Measurements from ENCODE around the gene MIGA1. TPM values are rescaled to one million over a fixed set of nuclear protein-coding genes. Genes with fewer than 3 reads are reported as not detected.

MIGA1 gene
- total and polyA plus RNA-seq, 2 of the 4 experiments (the other 2 are of a cell fraction), result 5.7 to 16.3 TPM

DNA sequence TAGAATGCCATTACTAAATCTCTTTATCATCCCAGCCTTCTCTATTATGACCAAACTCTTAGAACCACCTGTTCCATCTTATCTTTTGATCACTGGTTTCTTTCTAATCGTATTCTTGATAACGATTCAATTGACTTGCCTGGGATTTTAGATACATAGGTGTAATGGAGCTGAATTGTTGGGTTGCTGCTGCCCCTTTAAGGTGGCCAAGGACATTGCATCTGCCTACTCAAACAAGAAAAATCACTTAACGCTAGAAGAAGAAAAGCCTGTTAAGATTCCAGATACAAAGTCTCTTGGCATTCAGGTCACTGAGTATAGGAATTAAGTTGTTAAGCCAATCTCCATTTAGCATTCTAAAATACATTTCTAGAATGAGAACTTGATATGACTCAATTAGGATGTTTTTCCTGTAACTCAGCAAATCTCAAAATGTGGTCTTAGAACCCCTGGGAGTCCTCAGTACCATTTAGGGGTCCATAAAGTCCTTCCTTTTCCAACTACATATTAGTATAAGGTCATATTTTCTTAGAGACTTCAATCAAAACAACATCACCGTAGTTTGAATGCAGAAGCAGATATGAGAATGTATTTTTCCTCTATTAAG, 121.3 kb downstream of the MIGA1 start:
- H3K27ac ChIP-seq (ENCODE audit: insufficient read depth, low read length), result no peak overlapping the region
- H4K91ac ChIP-seq (ENCODE audit: insufficient read depth, low read depth, low read length), result no peak overlapping the region
- H3K9me3 ChIP-seq (ENCODE audit: control insufficient read depth, insufficient read depth, low read length), result no peaks in the 10 kb centered on the region
- H3K4me3 ChIP-seq (ENCODE audit: insufficient read depth, low read depth, low read length), result no peak overlapping the region
- dilution Hi-C loops (cut with HindIII; ENCODE audit: low sequenced_read_pairs, unreplicated experiment), result no loop called here
- H4K5ac ChIP-seq (ENCODE audit: low read depth, low read length), result no peak overlapping the region
- no peak overlapping the region; the same call in 1 of the 2 replicates for H3K56ac ChIP-seq (ENCODE audit: extremely low read depth, insufficient read depth, low read length)
- H2BK20ac ChIP-seq (ENCODE audit: low read depth, low read length), result no peak overlapping the region
- H3K14ac ChIP-seq (replicated peaks; ENCODE audit: low read depth, low read length), result no peak overlapping the region
- WGBS, 2 experiments (ENCODE audit: extremely low coverage in 2 of 2, insufficient read length in 1 of 2), result 40% methylated on average over 1 of the region's 4 CpGs; no CpG with 5 or more reads in 1 of the 2 experiments
- H2AFZ ChIP-seq (replicated peaks; ENCODE audit: low read length, poor library complexity), result no peak overlapping the region
- no peak overlapping the region for H2BK120ac ChIP-seq (ENCODE audit: low read depth, low read length)
- H3K36me3 ChIP-seq (ENCODE audit: control insufficient read depth, insufficient read depth, low read length), result peaks cover 13% of the 10 kb centered on the region
- peaks cover 51% of the 10 kb centered on the region for H4K20me1 ChIP-seq (ENCODE audit: insufficient read depth, low read length)
- intact Hi-C loops (cut with micrococcal nuclease), result loop anchor here (10.0 kb wide), 1 partner anchor 756 kb away; no protein-coding TSS in a partner anchor
- in situ Hi-C loops (cut with MboI; ENCODE audit: low sequenced_read_pairs), result no loop called here
- H3K4ac ChIP-seq (ENCODE audit: low read depth, low read length), result no peak overlapping the region
- H3K4me1 ChIP-seq (ENCODE audit: control insufficient read depth, insufficient read depth, low read length), result peaks cover 2% of the 10 kb centered on the region
- peak; percentile 66 for ATAC-seq (ENCODE audit: low read depth)
- TF ChIP-seq RFX5 (IDR thresholded peaks at IDR 0.05; ENCODE audit: low read depth, low read length) (no peak), SMC3 (IDR thresholded peaks at IDR 0.05; ENCODE audit: low read depth, low read length) (peak; percentile 31; the same call in 1 of the 2 replicates), RAD21 (IDR thresholded peaks at IDR 0.05; ENCODE audit: low read length) (peak; percentile 68), POLR2A (IDR thresholded peaks at IDR 0.05; ENCODE audit: low read depth, low read length) (no peak), CTCF (conservative IDR thresholded peaks at IDR 0.05; ENCODE audit: low read depth, low read length) (peak; percentile 60)
- peaks cover 20 to 48% of the 10 kb centered on the region in 2 experiments for H3K79me1 ChIP-seq (ENCODE audit: low read depth in 1 of 2, low read length in 2 of 2)
- H3K18ac ChIP-seq (ENCODE audit: low read depth, low read length), result no peak overlapping the region
- H3K9ac ChIP-seq (ENCODE audit: low read depth, low read length), result 0 out of 2 replicates have a peak overlapping the region, but pooled peaks have one; percentile 17
- no peak overlapping the region for H4K8ac ChIP-seq (ENCODE audit: low read depth in 2 of 2, low read length in 2 of 2)
- H3K4me2 ChIP-seq (ENCODE audit: low read depth, low read length), result no peak overlapping the region
- peak overlapping the region; percentile 56 for H2BK5ac ChIP-seq (ENCODE audit: low read depth, low read length, poor library complexity, severe bottlenecking)
- no peak overlapping the region for H2AK9ac ChIP-seq (replicated peaks; ENCODE audit: low read depth, low read length, poor library complexity)
- ChIA-PET CTCF (interaction anchor here (0.6 to 1.2 kb wide), 5 partner anchors 13 to 214 kb away, joined by 3 to 5 read pairs (median 4); partner anchors contain the start of gene NEXN), POLR2A (ENCODE audit: unreplicated experiment) (no interaction called here)
- no peak overlapping the region for H2AK5ac ChIP-seq (ENCODE audit: low read depth, low read length)
- BruUV-seq (replicated peaks), result no TSS peak
- H3K9me1 ChIP-seq (ENCODE audit: insufficient read depth, low read length), result peaks cover 8% of the 10 kb centered on the region
- H2BK15ac ChIP-seq (ENCODE audit: low read depth, low read length), result no peak overlapping the region
- no peaks in the 10 kb centered on the region for H3K27me3 ChIP-seq (ENCODE audit: control insufficient read depth, insufficient read depth, low read length)
- DNase-seq, result peak; percentile 63
- H3K23ac ChIP-seq (ENCODE audit: low read depth, low read length), result no peak overlapping the region; the same call in 1 of the 2 replicates

Measured in IMR-90 (cell line).